Fibroblast of lung (primary cell): Measurements from ENCODE around the gene TSTD2. TPM values are rescaled to one million over a fixed set of nuclear protein-coding genes. Genes with fewer than 3 reads are reported as not detected.

Source experiments
- DNase-seq, 2 donors: peaks; one replicate each; pipeline versions ENCODE4 v3.0.0 to v3.0.0-alpha.2; 2010; ENCODE audit warnings: low read depth in 2 of 2
- H2AFZ ChIP-seq: 2 replicates; pipeline ENCODE4 v1.5.1; 2012; ENCODE audit warnings: low read length, control low read depth, inconsistent platforms
- H3K27ac ChIP-seq: 2 replicates; pipeline ENCODE4 v1.5.1; 2011; ENCODE audit warnings: low read length, control low read depth; ENCODE audit not compliant: insufficient read depth
- H3K27me3 ChIP-seq: 2 replicates; pipeline ENCODE4 v1.5.1; 2011; ENCODE audit warnings: mild to moderate bottlenecking, low read length; ENCODE audit not compliant: control insufficient read depth, insufficient read depth
- H3K36me3 ChIP-seq: 2 replicates; pipeline ENCODE4 v1.5.1; 2011; ENCODE audit warnings: low read length; ENCODE audit not compliant: control insufficient read depth, insufficient read depth
- H3K4me1 ChIP-seq: 2 replicates; pipeline ENCODE4 v1.5.1; 2011; ENCODE audit warnings: low read length; ENCODE audit not compliant: control insufficient read depth, insufficient read depth; ENCODE audit errors: extremely low read depth
- H3K4me2 ChIP-seq: 2 replicates; pipeline ENCODE4 v1.5.1; 2011; ENCODE audit warnings: low read length, control low read depth; ENCODE audit not compliant: insufficient read depth; ENCODE audit errors: extremely low read depth
- H3K4me3 ChIP-seq, 4 experiments: fragments of 200-600 bp in 1 of 4; sonication (generic) in 1 of 4; replicated peaks in 1 of 4; 2 replicates each; pipeline ENCODE4 v1.5.1; 2011 to 2016; ENCODE audit warnings: low read length in 4 of 4, low read depth in 3 of 4, mild to moderate bottlenecking in 3 of 4, control low read depth in 2 of 4, inconsistent platforms in 1 of 4, mixed read lengths in 1 of 4; ENCODE audit not compliant: insufficient read depth in 1 of 4; ENCODE audit errors: control extremely low read depth in 1 of 4
- H3K79me2 ChIP-seq: 2 replicates; pipeline ENCODE4 v1.5.1; 2012; ENCODE audit warnings: mild to moderate bottlenecking, low read length, inconsistent platforms; ENCODE audit not compliant: control insufficient read depth, insufficient read depth
- H3K9ac ChIP-seq: 2 replicates; pipeline ENCODE4 v1.5.1; 2011; ENCODE audit warnings: mild to moderate bottlenecking, low read length, control low read depth; ENCODE audit not compliant: insufficient read depth
- H3K9me3 ChIP-seq: 2 replicates; pipeline ENCODE4 v1.5.1; 2012; ENCODE audit warnings: low read depth, low read length; ENCODE audit not compliant: control insufficient read depth, insufficient read depth
- H4K20me1 ChIP-seq: 2 replicates; pipeline ENCODE4 v1.5.1; 2011; ENCODE audit warnings: low read length; ENCODE audit not compliant: control insufficient read depth, insufficient read depth; ENCODE audit errors: extremely low read depth
- EZH2 ChIP-seq: IDR thresholded peaks from 2 replicates; pipeline ENCODE4 v1.5.1; 2012; ENCODE audit warnings: low read length, control low read depth, mild to moderate bottlenecking; ENCODE audit errors: missing control alignments
- polyA plus RNA-seq, 2 donors: library from polyadenylated mRNA; depleted of rRNA in 1 of 2; stranded (reverse) in 1 of 2; unstranded in 1 of 2; fragments of >200 nt; gene quantifications; 2 replicates each; pipeline ENCODE4 v1.2.1, GENCODE V29; 2011 to 2012; ENCODE audit warnings: missing spikeins in 1 of 2
- total RNA-seq: library from RNA; depleted of rRNA; stranded (reverse); fragments of >200 nt; gene quantifications from 2 replicates; pipeline ENCODE4 v1.2.1, GENCODE V29; 2014
- TF ChIP-seq, protein P1 (sequence below), 2 donors: IDR thresholded peaks in 1 of 2; conservative IDR thresholded peaks in 1 of 2; 1 replicate in 1 of 2; 2 replicates in 1 of 2; pipeline ENCODE4 v1.5.1; 2011 to 2012; ENCODE audit warnings: low read length in 2 of 2, control low read depth in 1 of 2, inconsistent platforms in 1 of 2, low read depth in 1 of 2, mild to moderate bottlenecking in 1 of 2

The TSTD2 gene
- total and polyA plus RNA-seq, 2 donors (not counting 1 experiment from before 2014, with no cell fraction given) = 15.9 to 20.1 TPM

DNA sequence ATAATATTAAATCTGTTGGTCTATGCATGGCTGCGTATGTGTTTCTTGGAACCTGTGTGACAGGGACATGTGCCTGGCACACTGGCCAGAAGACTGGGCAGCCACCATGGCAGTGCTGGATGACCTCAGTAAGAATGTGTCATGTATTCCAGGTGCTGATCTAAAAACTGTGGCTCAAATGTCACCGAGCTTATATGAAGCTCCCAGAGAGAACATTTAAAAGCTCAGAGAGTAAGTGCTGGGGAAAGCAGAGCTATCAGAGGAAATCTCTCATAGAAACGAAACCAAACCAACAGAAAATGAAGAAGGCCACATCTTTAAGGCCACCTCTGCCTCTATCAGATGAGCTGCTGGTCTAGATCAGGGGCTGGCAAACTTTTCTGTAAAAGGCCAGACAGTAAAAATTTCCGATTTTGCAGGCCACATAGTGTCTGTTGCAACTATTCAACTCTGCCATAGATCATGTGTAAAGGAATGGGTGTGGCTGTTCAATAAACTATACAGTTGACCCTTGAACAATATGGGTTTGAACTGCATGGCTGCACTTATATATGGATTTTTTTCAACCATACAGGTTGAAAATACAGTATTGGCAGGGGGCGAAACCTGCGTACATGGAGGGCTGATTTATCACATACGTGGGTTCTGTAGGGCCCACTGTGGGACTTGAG is 31.8 kb downstream of the TSTD2 start:
- peaks cover 5% of the 10 kb centered on the region for H3K36me3 ChIP-seq
- H3K27me3 ChIP-seq = no peaks in the 10 kb centered on the region
- no peak overlapping the region for H3K9ac ChIP-seq
- H3K27ac ChIP-seq = no peak overlapping the region
- DNase-seq = no peak
- no peaks in the 10 kb centered on the region for H3K9me3 ChIP-seq
- no peak overlapping the region for H2AFZ ChIP-seq
- H3K4me2 ChIP-seq = no peak overlapping the region
- H3K4me3 ChIP-seq = no peak overlapping the region
- no peaks in the 10 kb centered on the region for H3K4me1 ChIP-seq
- H4K20me1 ChIP-seq = no peaks in the 10 kb centered on the region
- H3K79me2 ChIP-seq = no peaks in the 10 kb centered on the region
- no peak for TF ChIP-seq EZH2
- TF ChIP-seq, protein P1, sequence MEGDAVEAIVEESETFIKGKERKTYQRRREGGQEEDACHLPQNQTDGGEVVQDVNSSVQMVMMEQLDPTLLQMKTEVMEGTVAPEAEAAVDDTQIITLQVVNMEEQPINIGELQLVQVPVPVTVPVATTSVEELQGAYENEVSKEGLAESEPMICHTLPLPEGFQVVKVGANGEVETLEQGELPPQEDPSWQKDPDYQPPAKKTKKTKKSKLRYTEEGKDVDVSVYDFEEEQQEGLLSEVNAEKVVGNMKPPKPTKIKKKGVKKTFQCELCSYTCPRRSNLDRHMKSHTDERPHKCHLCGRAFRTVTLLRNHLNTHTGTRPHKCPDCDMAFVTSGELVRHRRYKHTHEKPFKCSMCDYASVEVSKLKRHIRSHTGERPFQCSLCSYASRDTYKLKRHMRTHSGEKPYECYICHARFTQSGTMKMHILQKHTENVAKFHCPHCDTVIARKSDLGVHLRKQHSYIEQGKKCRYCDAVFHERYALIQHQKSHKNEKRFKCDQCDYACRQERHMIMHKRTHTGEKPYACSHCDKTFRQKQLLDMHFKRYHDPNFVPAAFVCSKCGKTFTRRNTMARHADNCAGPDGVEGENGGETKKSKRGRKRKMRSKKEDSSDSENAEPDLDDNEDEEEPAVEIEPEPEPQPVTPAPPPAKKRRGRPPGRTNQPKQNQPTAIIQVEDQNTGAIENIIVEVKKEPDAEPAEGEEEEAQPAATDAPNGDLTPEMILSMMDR (conservative IDR thresholded peaks at IDR 0.05 in 1 of 2, IDR thresholded peaks at IDR 0.05 in 1 of 2; ENCODE audit: low read depth in 1 of 2, low read length in 2 of 2) = no peak

- TF ChIP-seq EZH2 = no peak
- TF ChIP-seq, protein P1 (conservative IDR thresholded peaks at IDR 0.05 in 1 of 2, IDR thresholded peaks at IDR 0.05 in 1 of 2; ENCODE audit: low read depth in 1 of 2, low read length in 2 of 2) = no peak
- H3K27ac ChIP-seq = no peak overlapping the region
- H3K4me1 ChIP-seq = no peaks in the 10 kb centered on the region
- DNase-seq = no peak
- H3K27me3 ChIP-seq = no peaks in the 10 kb centered on the region
- no peak overlapping the region for H2AFZ ChIP-seq
- H3K9ac ChIP-seq = no peak overlapping the region
- H3K4me2 ChIP-seq = no peak overlapping the region
- no peak overlapping the region for H3K4me3 ChIP-seq
- H4K20me1 ChIP-seq = no peaks in the 10 kb centered on the region
- no peaks in the 10 kb centered on the region for H3K9me3 ChIP-seq
- H3K36me3 ChIP-seq = peaks cover 5% of the 10 kb centered on the region
- no peaks in the 10 kb centered on the region for H3K79me2 ChIP-seq
Measured at GRCh38 chr9:97600531-97601227, 32.5 kb downstream of the TSTD2 start.

DNA sequence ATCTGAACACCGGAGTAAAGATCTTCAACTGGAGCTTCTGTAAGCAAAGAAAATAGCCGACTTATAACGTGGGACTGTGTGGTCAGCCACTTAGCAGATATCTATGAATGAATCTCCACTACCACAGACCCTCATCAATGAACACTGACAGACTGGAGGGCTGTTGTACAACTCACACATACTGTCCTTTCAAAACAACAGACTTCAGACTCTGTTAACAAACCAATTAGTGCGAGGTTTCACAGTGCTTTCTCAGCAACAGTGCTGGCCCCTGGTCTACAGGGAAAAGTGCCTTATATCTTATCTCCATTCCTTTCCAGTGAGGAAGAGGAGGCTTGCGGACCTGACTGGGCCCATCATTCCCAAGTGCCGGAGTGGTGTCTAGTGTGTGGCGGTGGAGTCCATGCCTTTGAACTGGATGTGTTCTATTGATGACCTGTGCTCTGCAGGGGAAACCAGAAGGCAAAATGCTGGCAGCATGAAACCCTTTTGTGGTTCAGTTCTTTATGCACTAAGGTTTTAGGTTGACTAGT is 33.8 kb downstream of the TSTD2 start:
- H3K36me3 ChIP-seq = peaks cover 4% of the 10 kb centered on the region
- H3K4me1 ChIP-seq = no peaks in the 10 kb centered on the region
- no peaks in the 10 kb centered on the region for H3K79me2 ChIP-seq
- H3K9me3 ChIP-seq = no peaks in the 10 kb centered on the region
- no peak overlapping the region for H3K9ac ChIP-seq
- H3K27me3 ChIP-seq = no peaks in the 10 kb centered on the region
- no peak for TF ChIP-seq EZH2
- TF ChIP-seq, protein P1 (conservative IDR thresholded peaks at IDR 0.05 in 1 of 2, IDR thresholded peaks at IDR 0.05 in 1 of 2; ENCODE audit: low read depth in 1 of 2, low read length in 2 of 2) = no peak
- H3K27ac ChIP-seq = no peak overlapping the region
- no peaks in the 10 kb centered on the region for H4K20me1 ChIP-seq
- H3K4me3 ChIP-seq = no peak overlapping the region
- no peak overlapping the region for H3K4me2 ChIP-seq
- no peak for DNase-seq
- no peak overlapping the region for H2AFZ ChIP-seq
